ENCODE results near the gene SNED1. TPM values are rescaled to one million over a fixed set of nuclear protein-coding genes. Genes with fewer than 3 reads are reported as not detected.
"Not testable (repeated sequence)": the region's sequence is repeated elsewhere in the genome, so short reads cannot be mapped to it uniquely, and the experiment has no call there.

The SNED1 gene
- total RNA-seq, 1 donor from 2014 or later, result 18.5 TPM

GRCh38 chr2:241104611-241105010 lies 106.2 kb downstream of the SNED1 start:
- DNase-seq (ENCODE audit: low read depth), result not testable (repeated sequence)

GRCh38 chr2:241105641-241106040 lies 107.2 kb downstream of the SNED1 start:
- DNase-seq (ENCODE audit: low read depth), result no peak

- no peak for DNase-seq (ENCODE audit: low read depth)
These were observed 108.8 kb downstream of the SNED1 start for GRCh38 chr2:241107031-241107783.

- DNase-seq (ENCODE audit: low read depth), result no peak
These were observed 110.1 kb downstream of the SNED1 start for GRCh38 chr2:241108271-241109209.

- no peak for DNase-seq (ENCODE audit: low read depth)
These were observed 111.0 kb downstream of the SNED1 start for GRCh38 chr2:241109210-241110088.

GRCh38 chr2:241110089-241110606 lies 111.7 kb downstream of the SNED1 start:
- DNase-seq (ENCODE audit: low read depth), result no peak

- no peak for DNase-seq (ENCODE audit: low read depth)
These were observed 112.4 kb downstream of the SNED1 start for GRCh38 chr2:241110607-241111439.

GRCh38 chr2:241111440-241111805 lies 113.0 kb downstream of the SNED1 start:
- DNase-seq (ENCODE audit: low read depth), result no peak

- DNase-seq (ENCODE audit: low read depth), result no peak
These were observed 113.6 kb downstream of the SNED1 start for GRCh38 chr2:241112046-241112445.

- DNase-seq (ENCODE audit: low read depth), result no peak
These were observed 114.2 kb downstream of the SNED1 start for GRCh38 chr2:241112592-241112991.

GRCh38 chr2:241114836-241115235 lies 116.4 kb downstream of the SNED1 start:
- no peak for DNase-seq (ENCODE audit: low read depth)

- DNase-seq (ENCODE audit: low read depth), result no peak
These were observed 116.9 kb downstream of the SNED1 start for GRCh38 chr2:241115361-241115760.

GRCh38 chr2:241116606-241117560 lies 118.5 kb downstream of the SNED1 start:
- no peak for DNase-seq (ENCODE audit: low read depth)

- DNase-seq (ENCODE audit: low read depth), result no peak
These were observed 120.5 kb downstream of the SNED1 start for GRCh38 chr2:241118737-241119505.

GRCh38 chr2:241120440-241120839 lies 122.0 kb downstream of the SNED1 start:
- no peak for DNase-seq (ENCODE audit: low read depth)

- no peak for DNase-seq (ENCODE audit: low read depth)
These were observed 122.6 kb downstream of the SNED1 start for GRCh38 chr2:241121008-241121407.

- no peak for DNase-seq (ENCODE audit: low read depth)
These were observed 124.1 kb downstream of the SNED1 start for GRCh38 chr2:241122376-241123002.

All from myocyte (in vitro differentiated cells).